Left lung (tissue), 10 donors: ENCODE results near the gene KRT35. TPM values are rescaled to one million over a fixed set of nuclear protein-coding genes. Genes with fewer than 3 reads are reported as not detected.
"Not testable (repeated sequence)": the region's sequence is repeated elsewhere in the genome, so short reads cannot be mapped to it uniquely, and the experiment has no call there.

Experiments used
- ATAC-seq: fragments of 200-7000 bp; cut with Tn5 transposase; one replicate; pipeline ENCODE4 v1.9.1; 2020; ENCODE audit warnings: moderate library complexity
- DNase-seq, 4 donors: peaks; one replicate each; pipeline ENCODE4 v3.0.0-alpha.2; 2013 to 2020
- H3K27ac ChIP-seq, 2 donors: fragments of 200-600 bp; sonication (generic) in 1 of 2; one replicate each; pipeline versions ENCODE4 v1.5.0 to v1.8.0; 2020 to 2021
- H3K27me3 ChIP-seq, 2 donors: fragments of 200-600 bp; sonication (generic) in 1 of 2; one replicate each; pipeline versions ENCODE4 v1.5.0 to v1.8.0; 2020 to 2021
- H3K36me3 ChIP-seq, 2 donors: fragments of 200-600 bp; sonication (generic) in 1 of 2; one replicate each; pipeline versions ENCODE4 v1.5.0 to v1.8.0; 2020 to 2021
- H3K4me1 ChIP-seq, 2 donors: fragments of 200-600 bp; one replicate each; pipeline ENCODE4 v1.8.0; 2021
- H3K4me3 ChIP-seq, 2 donors: fragments of 200-600 bp; sonication (generic) in 1 of 2; one replicate each; pipeline versions ENCODE4 v1.5.0 to v1.8.0; 2020 to 2021; ENCODE audit warnings: mild to moderate bottlenecking in 1 of 2
- H3K9me3 ChIP-seq, 2 donors: fragments of 200-600 bp; sonication (generic) in 1 of 2; one replicate each; pipeline versions ENCODE4 v1.5.0 to v1.8.0; 2020 to 2021
- CTCF ChIP-seq, 2 donors: fragments of 200-600 bp; sonication (generic) in 1 of 2; IDR thresholded peaks; one replicate each; pipeline versions ENCODE4 v1.5.0 to v1.8.0; 2021; ENCODE audit warnings: antibody characterized with exemption in 2 of 2
- intact Hi-C, 2 donors: fragments of 100-400 bp; cut with DNase I; formaldehyde crosslinking; loops; one replicate each; pipeline versions ENCODE4 v1.11.2 to v1.14.2; 2022
- polyA plus RNA-seq, 6 donors: library from polyadenylated mRNA; unstranded; fragments of 120-200 nt; gene quantifications; one replicate each; pipeline ENCODE4 v1.2.1, GENCODE V29; 2013; ENCODE audit not compliant: insufficient read length in 6 of 6
- total RNA-seq, 2 donors: library from RNA; stranded (reverse); fragmentation: NEBNext Ultra II Directional; extraction: Animal tissue kit (Norgen Biotek cat#: 25700); gene quantifications; one replicate each; pipeline ENCODE4 v1.2.1, GENCODE V29; 2021
- donor health status: DM: no; HTN: yes; CAD: no.
- donor health status: DM: no; HTN: no; CAD: no.

The KRT35 gene
- total and polyA plus RNA-seq, 8 donors: not detected

DNA sequence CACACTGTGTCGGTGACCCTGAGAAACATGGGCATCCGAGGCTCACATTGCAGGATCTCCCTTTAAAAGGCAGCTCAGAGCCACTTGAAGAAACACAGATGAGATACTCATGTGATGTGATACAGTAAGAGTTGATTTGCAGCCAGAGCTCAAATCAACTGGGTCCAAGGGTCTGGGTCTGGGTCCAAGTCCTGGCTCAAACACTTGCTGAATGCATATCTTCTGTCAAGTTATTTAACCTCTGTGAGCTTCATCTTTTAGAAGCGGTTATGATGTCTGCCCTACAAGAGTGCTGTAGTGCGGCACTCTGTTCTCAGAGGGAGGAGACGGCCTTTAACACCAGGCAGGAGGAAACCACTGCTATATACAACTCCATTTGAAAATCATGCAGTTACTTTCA lies 46.5 kb downstream of the KRT35 start:
- TF ChIP-seq CTCF (IDR thresholded peaks at IDR 0.05): no peak
- Histone ChIP-seq H3K4me3 (no peak overlapping the region), H3K27me3 (peaks cover 3 to 4% of the 10 kb centered on the region in 2 donors), H3K9me3 (no peaks in the 10 kb centered on the region), H3K4me1 (no peaks in the 10 kb centered on the region), H3K36me3 (no peaks in the 10 kb centered on the region), H3K27ac (no peak overlapping the region)
- intact Hi-C loops: no loop called here
- DNase-seq (no peak), ATAC-seq (no peak)

- H3K36me3 ChIP-seq: no peaks in the 10 kb centered on the region
- no peak overlapping the region for H3K27ac ChIP-seq
- no peak overlapping the region for H3K4me3 ChIP-seq
- ATAC-seq (no peak), DNase-seq (no peak)
- H3K9me3 ChIP-seq: no peaks in the 10 kb centered on the region
- intact Hi-C loops: no loop called here
- no peaks in the 10 kb centered on the region for H3K4me1 ChIP-seq
- H3K27me3 ChIP-seq: peaks cover 3 to 4% of the 10 kb centered on the region in 2 donors
- TF ChIP-seq CTCF (IDR thresholded peaks at IDR 0.05): no peak
These were observed 46.9 kb downstream of the KRT35 start for GRCh38 chr17:41434005-41434404.

GRCh38 chr17:41433586-41433985 lies 47.4 kb downstream of the KRT35 start:
- H3K36me3 ChIP-seq: no peaks in the 10 kb centered on the region
- peaks cover 3 to 4% of the 10 kb centered on the region in 2 donors for H3K27me3 ChIP-seq
- no peak overlapping the region for H3K4me3 ChIP-seq
- intact Hi-C loops: no loop called here
- H3K4me1 ChIP-seq: no peaks in the 10 kb centered on the region
- no peak overlapping the region for H3K27ac ChIP-seq
- no peak for DNase-seq
- TF ChIP-seq CTCF (IDR thresholded peaks at IDR 0.05): no peak
- H3K9me3 ChIP-seq: no peaks in the 10 kb centered on the region
- no peak for ATAC-seq

DNA sequence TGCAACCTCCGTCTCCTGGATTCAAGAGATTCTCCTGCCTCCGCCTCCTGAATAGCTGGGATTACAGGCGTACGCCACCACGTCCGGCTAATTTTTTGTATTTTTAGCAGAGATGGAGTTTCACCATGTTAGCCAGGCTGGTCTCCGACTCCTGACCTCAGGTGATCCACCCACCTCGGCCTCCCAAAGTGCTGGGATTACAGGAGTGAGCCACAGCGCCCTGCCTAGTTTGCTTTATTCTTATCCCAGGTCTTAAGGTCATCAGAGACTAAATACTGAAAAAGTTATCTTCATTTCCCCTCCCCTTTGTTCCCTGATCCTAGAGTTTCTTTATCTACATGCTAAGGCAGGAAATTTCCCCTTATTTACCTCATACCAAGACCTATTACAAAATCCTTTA lies 50.6 kb downstream of the KRT35 start:
- ATAC-seq, intact Hi-C loops: not testable (repeated sequence)

DNA sequence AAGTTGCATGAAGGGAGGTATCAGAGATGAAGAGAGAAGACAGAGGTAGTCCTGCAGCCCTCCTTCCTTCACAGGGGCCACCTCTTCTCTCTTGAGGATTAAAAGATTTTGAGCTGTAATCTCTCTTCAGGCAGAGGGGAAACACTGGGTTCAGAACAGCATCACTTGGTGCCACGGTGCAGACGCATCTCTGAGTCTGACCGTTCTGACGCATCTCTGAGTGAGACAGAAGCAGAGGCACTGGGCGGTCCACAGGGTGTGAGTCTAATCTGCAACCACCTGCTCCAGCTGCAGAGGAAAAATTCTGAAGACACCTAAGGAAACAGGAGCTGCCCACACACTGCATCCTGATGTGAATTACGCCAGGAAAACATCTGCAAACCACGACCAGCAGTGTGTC lies 51.3 kb downstream of the KRT35 start:
- no peak overlapping the region for H3K27ac ChIP-seq
- H3K9me3 ChIP-seq: no peaks in the 10 kb centered on the region
- TF ChIP-seq CTCF (IDR thresholded peaks at IDR 0.05): no peak
- DNase-seq (no peak), ATAC-seq (no peak)
- peaks cover 0 to 4% of the 10 kb centered on the region in 2 donors for H3K27me3 ChIP-seq
- no peak overlapping the region for H3K4me3 ChIP-seq
- H3K36me3 ChIP-seq: no peaks in the 10 kb centered on the region
- no peaks in the 10 kb centered on the region for H3K4me1 ChIP-seq
- intact Hi-C loops: no loop called here

More for the DNA sequence above, 50.6 kb downstream of the KRT35 start:
- not testable (repeated sequence) for DNase-seq, H3K27ac ChIP-seq, H3K9me3 ChIP-seq, H3K27me3 ChIP-seq, H3K36me3 ChIP-seq, H3K4me3 ChIP-seq, H3K4me1 ChIP-seq

- no peak for TF ChIP-seq CTCF (IDR thresholded peaks at IDR 0.05)
These were observed 52.2 kb downstream of the KRT35 start for GRCh38 chr17:41428591-41429291.

More at GRCh38 chr17:41428591-41429291, 52.2 kb downstream of the KRT35 start:
- peaks cover 0 to 4% of the 10 kb centered on the region in 2 donors for H3K27me3 ChIP-seq
- H3K36me3 ChIP-seq: no peaks in the 10 kb centered on the region
- no peak for DNase-seq
- H3K9me3 ChIP-seq: no peaks in the 10 kb centered on the region
- ATAC-seq: no peak
- H3K4me3 ChIP-seq: no peak overlapping the region
- intact Hi-C loops: no loop called here
- H3K4me1 ChIP-seq: no peaks in the 10 kb centered on the region
- no peak overlapping the region for H3K27ac ChIP-seq
